GM12878 (cell line): ENCODE measurements around the gene PXMP2. TPM values are rescaled to one million over a fixed set of nuclear protein-coding genes. Genes with fewer than 3 reads are reported as not detected.

Experiments
- ASH2L ChIP-seq: fragments of 300-600, 200-600 bp; sonication (generic); IDR thresholded peaks from 2 replicates; pipeline ENCODE4 v1.6.1; 2017; ENCODE audit warnings: low read depth, mild to moderate bottlenecking, borderline replicate concordance
- CHD2 ChIP-seq: IDR thresholded peaks from 2 replicates; pipeline ENCODE4 v1.6.1; 2011; ENCODE audit warnings: low read depth, low read length, improper control_type of control experiment, borderline replicate concordance
- HSF1 ChIP-seq: fragments of 150-350 bp; IDR thresholded peaks from 2 replicates; pipeline ENCODE4 v1.6.1; 2014; ENCODE audit warnings: mild to moderate bottlenecking, low read depth, low read length
- KAT2A ChIP-seq: conservative IDR thresholded peaks from 2 replicates; pipeline ENCODE4 v1.6.1; 2011; ENCODE audit warnings: low read depth, low read length; ENCODE audit not compliant: control insufficient read depth
- MYB ChIP-seq: fragments of 150-350 bp; IDR thresholded peaks from 2 replicates; pipeline ENCODE4 v1.6.1; 2014; ENCODE audit warnings: mild to moderate bottlenecking, low read depth, low read length, borderline replicate concordance
- NFIC ChIP-seq: IDR thresholded peaks from 2 replicates; pipeline ENCODE4 v1.6.1; 2012; ENCODE audit warnings: low read depth, mild to moderate bottlenecking, inconsistent platforms, low read length, moderate library complexity
- PAX8 ChIP-seq: fragments of 450-650 bp; IDR thresholded peaks from 2 replicates; pipeline ENCODE4 v1.6.1; 2017; ENCODE audit warnings: mild to moderate bottlenecking, moderate library complexity
- RELA ChIP-seq: fragments of 450-650 bp; IDR thresholded peaks from 2 replicates; pipeline ENCODE4 v1.8.0; 2014; ENCODE audit warnings: borderline replicate concordance; ENCODE audit not compliant: partially characterized antibody
- SMC3 ChIP-seq: IDR thresholded peaks from 2 replicates; pipeline ENCODE4 v1.6.1; 2011; ENCODE audit warnings: low read length, improper control_type of control experiment, borderline replicate concordance
- SP1 ChIP-seq: IDR thresholded peaks from one replicate; pipeline ENCODE4 v1.6.1; 2011; ENCODE audit warnings: low read depth, low read length
- ZBED1 ChIP-seq: IDR thresholded peaks from 2 replicates; pipeline ENCODE4 v1.6.1; 2016; ENCODE audit warnings: borderline replicate concordance
- ZSCAN29 ChIP-seq: fragments of 450-650 bp; IDR thresholded peaks from 2 replicates; pipeline ENCODE4 v1.6.1; 2017; ENCODE audit warnings: mild to moderate bottlenecking, moderate library complexity
- polyA plus RNA-seq, 11 experiments: library from polyadenylated mRNA; depleted of rRNA in 4 of 11; unstranded in 6 of 11; stranded (reverse) in 5 of 11; fragments of >200 nt; fragmentation: Nextera tagmentation in 4 of 11; fragmentation: Illumina TruSeq in 1 of 11; extraction: Ambion mirVana in 4 of 11; extraction: Trizol in 1 of 11; gene quantifications; 1 replicate in 1 of 11; 2 replicates in 10 of 11; pipeline versions ENCODE4 v1.2.1 to v1.2.3, GENCODE V29; 2011 to 2016; ENCODE audit warnings: inconsistent platforms in 2 of 11, missing spikeins in 2 of 11, low read depth in 1 of 11
- total RNA-seq, 4 experiments: library from RNA; depleted of rRNA in 3 of 4; stranded (reverse); fragments of >200 nt in 3 of 4; fragmentation: Illumina TruSeq in 1 of 4; extraction: Trizol in 1 of 4; gene quantifications; 2 replicates each; pipeline versions ENCODE4 v1.2.1 to v1.2.3, GENCODE V29; 2013 to 2021
- TF ChIP-seq, protein P1 (sequence below): fragments of 150-350 bp; IDR thresholded peaks from 2 replicates; pipeline ENCODE4 v1.6.1; 2016; ENCODE audit warnings: low read depth, low read length
- TF ChIP-seq, protein P2 (sequence below): fragments of 450-650 bp; IDR thresholded peaks from 2 replicates; pipeline ENCODE4 v1.6.1; 2016; ENCODE audit warnings: mild to moderate bottlenecking

PXMP2 gene
- total and polyA plus RNA-seq, 10 of the 15 experiments (the other 5 are each of a cell fraction or from before 2014, with no cell fraction given), result 4.0 to 97.8 (median 42.0) TPM

- TF ChIP-seq, protein P1, sequence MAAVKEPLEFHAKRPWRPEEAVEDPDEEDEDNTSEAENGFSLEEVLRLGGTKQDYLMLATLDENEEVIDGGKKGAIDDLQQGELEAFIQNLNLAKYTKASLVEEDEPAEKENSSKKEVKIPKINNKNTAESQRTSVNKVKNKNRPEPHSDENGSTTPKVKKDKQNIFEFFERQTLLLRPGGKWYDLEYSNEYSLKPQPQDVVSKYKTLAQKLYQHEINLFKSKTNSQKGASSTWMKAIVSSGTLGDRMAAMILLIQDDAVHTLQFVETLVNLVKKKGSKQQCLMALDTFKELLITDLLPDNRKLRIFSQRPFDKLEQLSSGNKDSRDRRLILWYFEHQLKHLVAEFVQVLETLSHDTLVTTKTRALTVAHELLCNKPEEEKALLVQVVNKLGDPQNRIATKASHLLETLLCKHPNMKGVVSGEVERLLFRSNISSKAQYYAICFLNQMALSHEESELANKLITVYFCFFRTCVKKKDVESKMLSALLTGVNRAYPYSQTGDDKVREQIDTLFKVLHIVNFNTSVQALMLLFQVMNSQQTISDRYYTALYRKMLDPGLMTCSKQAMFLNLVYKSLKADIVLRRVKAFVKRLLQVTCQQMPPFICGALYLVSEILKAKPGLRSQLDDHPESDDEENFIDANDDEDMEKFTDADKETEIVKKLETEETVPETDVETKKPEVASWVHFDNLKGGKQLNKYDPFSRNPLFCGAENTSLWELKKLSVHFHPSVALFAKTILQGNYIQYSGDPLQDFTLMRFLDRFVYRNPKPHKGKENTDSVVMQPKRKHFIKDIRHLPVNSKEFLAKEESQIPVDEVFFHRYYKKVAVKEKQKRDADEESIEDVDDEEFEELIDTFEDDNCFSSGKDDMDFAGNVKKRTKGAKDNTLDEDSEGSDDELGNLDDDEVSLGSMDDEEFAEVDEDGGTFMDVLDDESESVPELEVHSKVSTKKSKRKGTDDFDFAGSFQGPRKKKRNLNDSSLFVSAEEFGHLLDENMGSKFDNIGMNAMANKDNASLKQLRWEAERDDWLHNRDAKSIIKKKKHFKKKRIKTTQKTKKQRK, result no peak
- TF ChIP-seq MYB (no peak), ASH2L (no peak), HSF1 (no peak), ZBED1 (no peak), RELA (no peak), SP1 (no peak), SMC3 (no peak), ZSCAN29 (no peak), KAT2A (no peak), PAX8 (no peak), CHD2 (no peak), NFIC (no peak)
- TF ChIP-seq, protein P2, sequence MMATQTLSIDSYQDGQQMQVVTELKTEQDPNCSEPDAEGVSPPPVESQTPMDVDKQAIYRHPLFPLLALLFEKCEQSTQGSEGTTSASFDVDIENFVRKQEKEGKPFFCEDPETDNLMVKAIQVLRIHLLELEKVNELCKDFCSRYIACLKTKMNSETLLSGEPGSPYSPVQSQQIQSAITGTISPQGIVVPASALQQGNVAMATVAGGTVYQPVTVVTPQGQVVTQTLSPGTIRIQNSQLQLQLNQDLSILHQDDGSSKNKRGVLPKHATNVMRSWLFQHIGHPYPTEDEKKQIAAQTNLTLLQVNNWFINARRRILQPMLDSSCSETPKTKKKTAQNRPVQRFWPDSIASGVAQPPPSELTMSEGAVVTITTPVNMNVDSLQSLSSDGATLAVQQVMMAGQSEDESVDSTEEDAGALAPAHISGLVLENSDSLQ, result no peak
Measured at GRCh38 chr12:132713123-132713522, 25.7 kb downstream of the PXMP2 start (continued).
